ENCODE data around the gene TMEM204. TPM values are rescaled to one million over a fixed set of nuclear protein-coding genes. Genes with fewer than 3 reads are reported as not detected.

TMEM204 gene
- total and polyA plus RNA-seq, 2 donors (not counting 1 experiment from before 2014, with no cell fraction given) = 0.27 to 2.7 TPM

GRCh38 chr16:1488619-1489018 is 44.8 kb upstream of the TMEM204 start, which contains the start of gene PTX4:
Gene PTX4, minus strand, starts transcription at chr16:1488944. Its CDS starts 35 bp downstream, at chr16:1488909.
- peak within 1 kb of the TSS; percentile 10 for H2AFZ ChIP-seq (ENCODE audit: insufficient read depth, low read depth, low read length, poor library complexity, severe bottlenecking)
- H3K4me3 Mint-ChIP-seq = no peak within 1 kb of the TSS

GRCh38 chr16:1489077-1489476 is 44.4 kb upstream of the TMEM204 start:
- no peak overlapping the region for H3K27ac Mint-ChIP-seq

More at GRCh38 chr16:1488619-1489018, 44.8 kb upstream of the TMEM204 start, which contains the start of gene PTX4:
- no peak within 1 kb of the TSS for H3K27ac ChIP-seq (ENCODE audit: low read length in 2 of 2)
- H3K4me3 ChIP-seq (ENCODE audit: control extremely low read depth in 1 of 5, extremely low read depth in 1 of 5, insufficient read depth in 1 of 5, low read depth in 2 of 5, low read length in 4 of 5) = no peak within 1 kb of the TSS
- Mint-ChIP-seq H3K27me3 (no peaks in the 10 kb centered on the region), H3K27ac (peak within 1 kb of the TSS; percentile 17), H3K4me1 (peaks cover 11% of the 10 kb centered on the region), H3K9me3 (ENCODE audit: insufficient read depth) (no peaks in the 10 kb centered on the region)
- 71% methylated on average over 19 of the region's 19 CpGs for WGBS (ENCODE audit: insufficient coverage)
- no peak for DNase-seq
- no peak within 1 kb of the TSS for H3K4me2 ChIP-seq (replicated peaks; ENCODE audit: low read depth, low read length, poor library complexity, severe bottlenecking)
- H3K4me1 ChIP-seq (ENCODE audit: control insufficient read depth in 2 of 2, insufficient read depth in 2 of 2, low read length in 2 of 2) = peaks cover 9 to 10% of the 10 kb centered on the region in 2 donors
- intact Hi-C loops (cut with micrococcal nuclease) = no loop called here
- ChIA-PET CTCF (no interaction called here), POLR2A (no interaction called here)
- H3K36me3 ChIP-seq (replicated peaks in 1 of 2; ENCODE audit: control extremely low read depth in 1 of 2, control insufficient read depth in 1 of 2, extremely low read depth in 1 of 2, insufficient read depth in 2 of 2, low read length in 1 of 2) = no peaks in the 10 kb centered on the region
- no peak for TF ChIP-seq EZH2 (IDR thresholded peaks at IDR 0.05; ENCODE audit: borderline replicate concordance, insufficient read depth, low read depth, low read length, poor library complexity, severe bottlenecking)
- no peak for TF ChIP-seq CTCF (IDR thresholded peaks at IDR 0.05)
- H3K9ac ChIP-seq (ENCODE audit: low read length) = no peak within 1 kb of the TSS
- peaks cover 16% of the 10 kb centered on the region for H3K79me2 ChIP-seq (ENCODE audit: control insufficient read depth, insufficient read depth, low read length)
- ATAC-seq (ENCODE audit: low read depth) = no peak
- H3K9me3 ChIP-seq (ENCODE audit: control extremely low read depth in 1 of 3, control insufficient read depth in 2 of 3, insufficient read depth in 1 of 3, low read length in 2 of 3) = no peaks in the 10 kb centered on the region
- no peaks in the 10 kb centered on the region for H3K27me3 ChIP-seq (replicated peaks in 1 of 4; ENCODE audit: control extremely low read depth in 1 of 4, control insufficient read depth in 3 of 4, insufficient read depth in 4 of 4, low read length in 3 of 4)
- peaks cover under 1% of the 10 kb centered on the region for H4K20me1 ChIP-seq (ENCODE audit: control insufficient read depth, insufficient read depth, low read length, poor library complexity, severe bottlenecking)

More at GRCh38 chr16:1489077-1489476, 44.4 kb upstream of the TMEM204 start:
- Histone ChIP-seq H3K4me1 (ENCODE audit: control insufficient read depth in 2 of 2, insufficient read depth in 2 of 2, low read length in 2 of 2) (peaks cover 11 to 15% of the 10 kb centered on the region in 2 donors), H3K27ac (ENCODE audit: low read length in 2 of 2) (no peak overlapping the region), H2AFZ (ENCODE audit: insufficient read depth, low read depth, low read length, poor library complexity, severe bottlenecking) (peak overlapping the region; percentile 10), H3K9me3 (ENCODE audit: control extremely low read depth in 1 of 3, control insufficient read depth in 2 of 3, insufficient read depth in 1 of 3, low read length in 2 of 3) (no peaks in the 10 kb centered on the region), H3K4me2 (replicated peaks; ENCODE audit: low read depth, low read length, poor library complexity, severe bottlenecking) (no peak overlapping the region), H3K9ac (ENCODE audit: low read length) (no peak overlapping the region), H3K4me3 (ENCODE audit: control extremely low read depth in 1 of 5, extremely low read depth in 1 of 5, insufficient read depth in 1 of 5, low read depth in 2 of 5, low read length in 4 of 5) (no peak overlapping the region), H3K27me3 (replicated peaks in 1 of 4; ENCODE audit: control extremely low read depth in 1 of 4, control insufficient read depth in 3 of 4, insufficient read depth in 4 of 4, low read length in 3 of 4) (no peaks in the 10 kb centered on the region), H4K20me1 (ENCODE audit: control insufficient read depth, insufficient read depth, low read length, poor library complexity, severe bottlenecking) (peaks cover 5% of the 10 kb centered on the region), H3K79me2 (ENCODE audit: control insufficient read depth, insufficient read depth, low read length) (peaks cover 20% of the 10 kb centered on the region), H3K36me3 (replicated peaks in 1 of 2; ENCODE audit: control extremely low read depth in 1 of 2, control insufficient read depth in 1 of 2, extremely low read depth in 1 of 2, insufficient read depth in 2 of 2, low read length in 1 of 2) (no peaks in the 10 kb centered on the region)
- intact Hi-C loops (cut with micrococcal nuclease) = no loop called here
- no peak overlapping the region for H3K4me3 Mint-ChIP-seq
- TF ChIP-seq CTCF (IDR thresholded peaks at IDR 0.05) = no peak
- no peak for TF ChIP-seq EZH2 (IDR thresholded peaks at IDR 0.05; ENCODE audit: borderline replicate concordance, insufficient read depth, low read depth, low read length, poor library complexity, severe bottlenecking)
- DNase-seq (no peak), ATAC-seq (ENCODE audit: low read depth) (no peak)
- CTCF ChIA-PET = no interaction called here
- H3K9me3 Mint-ChIP-seq (ENCODE audit: insufficient read depth) = no peaks in the 10 kb centered on the region
- peaks cover 12% of the 10 kb centered on the region for H3K4me1 Mint-ChIP-seq
- 100% methylated on average over 8 of the region's 12 CpGs for WGBS (ENCODE audit: insufficient coverage)
- POLR2A ChIA-PET = no interaction called here
- no peaks in the 10 kb centered on the region for H3K27me3 Mint-ChIP-seq
